ENCODE measurements around the gene BRD1. TPM values are rescaled to one million over a fixed set of nuclear protein-coding genes. Genes with fewer than 3 reads are reported as not detected.
A peak's percentile ranks its signal among the peaks of the same experiment; 100 is the strongest.

Gene BRD1
- total RNA-seq, 1 experiment from 2014 or later: 19.1 TPM

- Histone ChIP-seq H3F3A (ENCODE audit: low read length, unreplicated experiment) (no peaks in the 10 kb centered on the region), H3K27ac (ENCODE audit: low read length) (no peak overlapping the region), H3K4me1 (ENCODE audit: insufficient read depth, low read length) (peaks cover 11% of the 10 kb centered on the region; the same call in 1 of the 2 replicates), H3K9ac (ENCODE audit: low read length) (no peak overlapping the region), H3K9me2 (replicated peaks; ENCODE audit: low read length) (no peaks in the 10 kb centered on the region), H3K4me2 (ENCODE audit: low read length) (no peak overlapping the region), H3K4me3 (ENCODE audit: low read length) (no peak overlapping the region), H3K9me3 (ENCODE audit: low read length) (no peaks in the 10 kb centered on the region), H3K79me2 (ENCODE audit: low read length) (peaks cover 95% of the 10 kb centered on the region), H3K36me3 (ENCODE audit: low read depth, low read length) (no peaks in the 10 kb centered on the region; the same call in 1 of the 2 replicates), H4K20me1 (ENCODE audit: low read length) (peaks cover 30% of the 10 kb centered on the region), H2AFZ (ENCODE audit: low read length) (no peak overlapping the region), H3K27me3 (ENCODE audit: low read length) (no peaks in the 10 kb centered on the region)
- no peak for TF ChIP-seq EZH2phosphoT487 (IDR thresholded peaks at IDR 0.05; ENCODE audit: borderline replicate concordance, low read length)
- no peak for TF ChIP-seq EZH2 (IDR thresholded peaks at IDR 0.05; ENCODE audit: low read length, unreplicated experiment)
- TF ChIP-seq, protein P1, sequence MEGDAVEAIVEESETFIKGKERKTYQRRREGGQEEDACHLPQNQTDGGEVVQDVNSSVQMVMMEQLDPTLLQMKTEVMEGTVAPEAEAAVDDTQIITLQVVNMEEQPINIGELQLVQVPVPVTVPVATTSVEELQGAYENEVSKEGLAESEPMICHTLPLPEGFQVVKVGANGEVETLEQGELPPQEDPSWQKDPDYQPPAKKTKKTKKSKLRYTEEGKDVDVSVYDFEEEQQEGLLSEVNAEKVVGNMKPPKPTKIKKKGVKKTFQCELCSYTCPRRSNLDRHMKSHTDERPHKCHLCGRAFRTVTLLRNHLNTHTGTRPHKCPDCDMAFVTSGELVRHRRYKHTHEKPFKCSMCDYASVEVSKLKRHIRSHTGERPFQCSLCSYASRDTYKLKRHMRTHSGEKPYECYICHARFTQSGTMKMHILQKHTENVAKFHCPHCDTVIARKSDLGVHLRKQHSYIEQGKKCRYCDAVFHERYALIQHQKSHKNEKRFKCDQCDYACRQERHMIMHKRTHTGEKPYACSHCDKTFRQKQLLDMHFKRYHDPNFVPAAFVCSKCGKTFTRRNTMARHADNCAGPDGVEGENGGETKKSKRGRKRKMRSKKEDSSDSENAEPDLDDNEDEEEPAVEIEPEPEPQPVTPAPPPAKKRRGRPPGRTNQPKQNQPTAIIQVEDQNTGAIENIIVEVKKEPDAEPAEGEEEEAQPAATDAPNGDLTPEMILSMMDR (conservative IDR thresholded peaks at IDR 0.05; ENCODE audit: low read depth, low read length): no peak
- POLR2A ChIA-PET (ENCODE audit: unreplicated experiment): no interaction called here
- intact Hi-C loops (cut with micrococcal nuclease): no loop called here
- CTCF ChIA-PET: no interaction called here
- ATAC-seq (no peak), DNase-seq (no peak)
- no TSS peak for BruUV-seq (replicated peaks)
These were observed 31.2 kb upstream of the BRD1 start for GRCh38 chr22:49858827-49859226.

DNA sequence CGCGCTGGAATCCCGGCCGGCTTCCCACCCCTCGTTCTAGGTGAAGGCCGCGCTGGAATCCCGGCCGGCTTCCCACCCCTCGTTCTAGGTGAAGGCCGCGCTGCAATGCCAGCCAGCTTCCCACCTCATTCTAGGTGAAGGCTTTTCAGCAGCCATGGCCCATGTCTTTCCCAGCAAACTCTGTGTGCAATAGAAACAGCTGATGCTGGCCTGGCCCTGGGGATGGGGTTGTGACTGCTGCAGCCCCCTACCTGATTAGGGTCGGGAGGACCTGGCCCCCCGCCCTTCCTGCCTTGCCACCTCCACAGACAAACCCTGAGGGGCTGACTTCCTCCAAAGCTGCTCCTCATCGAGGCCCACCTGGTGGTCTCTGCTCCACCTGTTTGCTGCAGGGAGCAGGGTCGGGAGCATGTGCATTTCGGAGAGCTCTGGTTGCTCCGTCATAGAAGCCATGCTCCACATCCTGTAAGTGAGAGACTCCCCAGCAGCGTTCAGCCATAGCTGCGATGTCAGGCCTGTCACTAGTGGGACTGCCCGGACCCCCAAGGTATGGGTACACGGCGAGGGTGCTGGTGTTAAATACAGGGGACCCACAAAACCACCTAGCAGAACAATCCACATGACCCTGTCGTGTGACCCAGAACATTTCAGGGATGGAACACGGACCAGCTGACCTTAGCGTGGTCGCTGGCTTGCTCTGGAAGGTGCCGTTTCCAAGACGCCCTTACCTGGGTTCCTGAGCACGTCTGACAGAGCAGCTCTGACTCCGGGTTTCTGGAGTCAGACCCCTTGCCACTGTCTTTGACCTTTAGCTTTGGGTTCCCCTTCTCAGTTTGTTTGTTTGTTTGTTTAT lies 29.3 kb upstream of the BRD1 start:
- Histone ChIP-seq H3K9me2 (replicated peaks; ENCODE audit: low read length) (no peaks in the 10 kb centered on the region), H3F3A (ENCODE audit: low read length, unreplicated experiment) (no peaks in the 10 kb centered on the region), H3K79me2 (ENCODE audit: low read length) (peaks cover 79% of the 10 kb centered on the region), H3K4me2 (ENCODE audit: low read length) (no peak overlapping the region), H3K27ac (ENCODE audit: low read length) (no peak overlapping the region), H3K9me3 (ENCODE audit: low read length) (no peaks in the 10 kb centered on the region), H3K27me3 (ENCODE audit: low read length) (no peaks in the 10 kb centered on the region), H3K4me3 (ENCODE audit: low read length) (no peak overlapping the region), H3K36me3 (ENCODE audit: low read depth, low read length) (no peaks in the 10 kb centered on the region; the same call in 1 of the 2 replicates), H3K4me1 (ENCODE audit: insufficient read depth, low read length) (peaks cover 11% of the 10 kb centered on the region; the same call in 1 of the 2 replicates), H2AFZ (ENCODE audit: low read length) (no peak overlapping the region), H3K9ac (ENCODE audit: low read length) (no peak overlapping the region), H4K20me1 (ENCODE audit: low read length) (peaks cover 28% of the 10 kb centered on the region)
- TF ChIP-seq EZH2 (IDR thresholded peaks at IDR 0.05; ENCODE audit: low read length, unreplicated experiment) (no peak), EZH2phosphoT487 (IDR thresholded peaks at IDR 0.05; ENCODE audit: borderline replicate concordance, low read length) (no peak)
- TF ChIP-seq, protein P1 (conservative IDR thresholded peaks at IDR 0.05; ENCODE audit: low read depth, low read length): no peak
- ChIA-PET CTCF (no interaction called here), POLR2A (ENCODE audit: unreplicated experiment) (no interaction called here)
- ATAC-seq (no peak), DNase-seq (no peak)
- intact Hi-C loops (cut with micrococcal nuclease): no loop called here
- BruUV-seq (replicated peaks): no TSS peak

- Histone ChIP-seq H4K20me1 (ENCODE audit: low read length) (peaks cover 23% of the 10 kb centered on the region), H3K27me3 (ENCODE audit: low read length) (no peaks in the 10 kb centered on the region), H3K27ac (ENCODE audit: low read length) (no peak overlapping the region), H3K36me3 (ENCODE audit: low read depth, low read length) (no peaks in the 10 kb centered on the region; the same call in 1 of the 2 replicates), H2AFZ (ENCODE audit: low read length) (no peak overlapping the region), H3K9me2 (replicated peaks; ENCODE audit: low read length) (no peaks in the 10 kb centered on the region), H3K9ac (ENCODE audit: low read length) (no peak overlapping the region; the same call in 1 of the 2 replicates), H3F3A (ENCODE audit: low read length, unreplicated experiment) (no peaks in the 10 kb centered on the region), H3K9me3 (ENCODE audit: low read length) (no peaks in the 10 kb centered on the region), H3K4me3 (ENCODE audit: low read length) (no peak overlapping the region), H3K79me2 (ENCODE audit: low read length) (peaks cover 72% of the 10 kb centered on the region), H3K4me1 (ENCODE audit: insufficient read depth, low read length) (peaks cover 11% of the 10 kb centered on the region; the same call in 1 of the 2 replicates), H3K4me2 (ENCODE audit: low read length) (peak overlapping the region; percentile 79; the same call in 1 of the 2 replicates)
- no peak for TF ChIP-seq EZH2 (IDR thresholded peaks at IDR 0.05; ENCODE audit: low read length, unreplicated experiment)
- TF ChIP-seq, protein P1 (conservative IDR thresholded peaks at IDR 0.05; ENCODE audit: low read depth, low read length): no peak
- no peak for TF ChIP-seq EZH2phosphoT487 (IDR thresholded peaks at IDR 0.05; ENCODE audit: borderline replicate concordance, low read length)
- ChIA-PET POLR2A (ENCODE audit: unreplicated experiment) (no interaction called here), CTCF (no interaction called here)
- DNase-seq (no peak), ATAC-seq (no peak)
- no TSS peak for BruUV-seq (replicated peaks)
- intact Hi-C loops (cut with micrococcal nuclease): no loop called here
These were observed 28.7 kb upstream of the BRD1 start for GRCh38 chr22:49856343-49856742.
